K562 (cell line): Measurements from ENCODE around the gene RACK1. TPM values are rescaled to one million over a fixed set of nuclear protein-coding genes. Genes with fewer than 3 reads are reported as not detected.

Experiments
- CBX1 ChIP-seq: sonication (generic); IDR thresholded peaks from 2 replicates; pipeline ENCODE4 v1.6.1; 2016; ENCODE audit warnings: antibody characterized with exemption, low read depth, mild to moderate bottlenecking
- CBX2 ChIP-seq: fragments of 200-600 bp; sonication (generic); IDR thresholded peaks from one replicate; pipeline ENCODE4 v1.6.1; 2012; ENCODE audit warnings: mild to moderate bottlenecking, low read length, inconsistent platforms; ENCODE audit not compliant: insufficient read depth, poor library complexity, severe bottlenecking
- ETV1 ChIP-seq: fragments of 450-650 bp; conservative IDR thresholded peaks from 2 replicates; pipeline ENCODE4 v1.6.1; 2016; ENCODE audit warnings: missing genetic modification characterization, control low read depth, low read depth, missing compliant biosample characterization
- L3MBTL2 ChIP-seq: fragments of 450-650 bp; IDR thresholded peaks from 2 replicates; pipeline ENCODE4 v1.6.1; 2016; ENCODE audit warnings: mild to moderate bottlenecking, moderate library complexity
- PHTF2 ChIP-seq: fragments of 250-450 bp; sonication (Bioruptor Pico); IDR thresholded peaks from 2 replicates; pipeline ENCODE4 v1.5.0; 2021; ENCODE audit warnings: mild to moderate bottlenecking
- RAD21 ChIP-seq, 2 experiments: fragments of 250-450 bp in 1 of 2; fragments of 450-650 bp in 1 of 2; sonication (Bioruptor Pico) in 1 of 2; formaldehyde crosslinking in 1 of 2; IDR thresholded peaks in 1 of 2; conservative IDR thresholded peaks in 1 of 2; 2 replicates each; pipeline versions ENCODE4 v1.4.0 to v1.8.0; 2020 to 2022; ENCODE audit warnings: mild to moderate bottlenecking in 2 of 2, moderate library complexity in 1 of 2
- RBM39 ChIP-seq: fragments of 200-400 bp; formaldehyde crosslinking; optimal IDR thresholded peaks from 2 replicates; pipeline ENCODE3; 2018; ENCODE audit warnings: low read depth, low read length
- SLC30A9 ChIP-seq: fragments of 250-450 bp; sonication (Bioruptor Pico); IDR thresholded peaks from 2 replicates; pipeline ENCODE4 v1.8.0; 2022; ENCODE audit warnings: mild to moderate bottlenecking, moderate library complexity
- TCF3 ChIP-seq: sonication (generic); formaldehyde crosslinking; IDR thresholded peaks from 2 replicates; pipeline ENCODE4 v1.4.0; 2020; ENCODE audit warnings: mild to moderate bottlenecking, missing genetic modification reagents
- ZNF197 ChIP-seq: fragments of 200-800 bp; sonication (Bioruptor generic); IDR thresholded peaks from 2 replicates; pipeline ENCODE4 v1.6.1; 2016; ENCODE audit warnings: low read depth, missing genetic modification characterization, missing compliant biosample characterization
- polyA plus RNA-seq, 8 experiments: library from polyadenylated mRNA; depleted of rRNA in 4 of 8; stranded (reverse) in 5 of 8; unstranded in 3 of 8; fragments of >200 nt; fragmentation: Nextera tagmentation in 2 of 8; fragmentation: Illumina TruSeq in 1 of 8; extraction: Ambion mirVana in 2 of 8; extraction: Trizol in 1 of 8; gene quantifications; 2 replicates each; pipeline versions ENCODE4 v1.2.1 to v1.2.3, GENCODE V29; 2011 to 2014; ENCODE audit warnings: inconsistent platforms in 1 of 8, missing spikeins in 1 of 8
- total RNA-seq, 7 experiments: library from RNA; depleted of rRNA in 6 of 7; stranded (reverse); fragments of >200 nt in 6 of 7; fragmentation: Illumina TruSeq in 2 of 7; extraction: Trizol in 2 of 7; gene quantifications; 2 replicates each; pipeline versions ENCODE4 v1.2.1 to v1.2.3, GENCODE V29; 2011 to 2021; ENCODE audit warnings: low replicate concordance in 1 of 7
- TF ChIP-seq, protein P1 (sequence below): fragments of 200-800 bp; sonication (Bioruptor generic); IDR thresholded peaks from 2 replicates; pipeline ENCODE4 v1.6.1; 2017; ENCODE audit warnings: missing genetic modification characterization, missing compliant biosample characterization
- TF ChIP-seq, protein P2 (sequence below): fragments of 450-650 bp; IDR thresholded peaks from 2 replicates; pipeline ENCODE4 v1.6.1; 2016; ENCODE audit warnings: low read depth

RACK1 gene
- total and polyA plus RNA-seq, 9 of the 15 experiments (the other 6 are each of a cell fraction or from before 2014, with no cell fraction given), result 2,303 to 5,311 (median 3,833) TPM

DNA sequence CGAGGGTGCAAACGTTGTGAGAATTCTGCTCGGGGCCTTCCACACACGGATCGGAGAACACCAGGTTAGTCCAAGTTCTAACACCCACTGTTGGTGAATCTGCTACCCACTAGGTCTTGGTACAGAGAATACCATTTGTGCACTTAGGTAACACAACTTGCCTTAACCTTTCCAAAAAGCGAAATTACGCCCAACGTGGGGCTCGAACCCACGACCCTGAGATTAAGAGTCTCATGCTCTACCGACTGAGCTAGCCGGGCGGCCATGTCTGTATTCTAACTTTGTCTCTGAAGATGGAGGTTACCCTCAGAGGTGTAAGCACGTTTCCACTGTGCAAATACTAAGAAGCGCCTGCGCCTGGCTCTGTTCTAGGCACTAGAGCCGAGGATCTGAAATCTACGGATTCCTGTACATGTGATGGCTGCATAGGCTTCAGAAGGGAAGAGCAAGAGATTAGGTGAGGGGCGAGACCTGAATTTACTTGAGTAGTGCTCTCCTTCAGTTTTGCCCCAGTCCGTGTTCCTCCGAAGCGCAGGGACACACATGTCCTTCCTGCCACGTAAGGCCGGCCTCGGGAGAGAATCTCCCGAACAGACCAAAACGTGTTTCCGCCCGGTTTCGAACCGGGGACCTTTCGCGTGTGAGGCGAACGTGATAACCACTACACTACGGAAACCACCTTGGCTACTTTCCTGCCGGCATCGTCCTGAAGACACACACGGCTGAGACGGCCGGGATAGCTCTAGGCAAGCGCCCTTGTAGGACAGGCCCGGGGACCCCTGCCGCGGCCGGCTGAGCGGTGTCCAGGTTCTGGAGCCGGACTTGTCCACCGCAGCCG is 21.7 kb downstream of the RACK1 start (continued):
- TF ChIP-seq CBX1 (0 out of 2 replicates have a peak, but pooled peaks have one; percentile 78), TCF3 (CRISPR knock-in tag) (peak; percentile 42), L3MBTL2 (peak; percentile 88; the same call in 1 of the 2 replicates), RBM39 (peak; percentile 15), ZNF197 (0 out of 2 replicates have a peak, but pooled peaks have one; percentile 46), SLC30A9 (CRISPR knock-in tag) (no peak), ETV1 (tag) (peak; percentile 84), RAD21 (CRISPR knock-in tag; conservative IDR thresholded peaks at IDR 0.05 in 1 of 2, IDR thresholded peaks at IDR 0.05 in 1 of 2) (peak in 1 of 2 experiments; percentile 5; a peak in 1 of 4 replicates), CBX2 (no peak), PHTF2 (CRISPR knock-in tag) (no peak)
- TF ChIP-seq, protein P1, sequence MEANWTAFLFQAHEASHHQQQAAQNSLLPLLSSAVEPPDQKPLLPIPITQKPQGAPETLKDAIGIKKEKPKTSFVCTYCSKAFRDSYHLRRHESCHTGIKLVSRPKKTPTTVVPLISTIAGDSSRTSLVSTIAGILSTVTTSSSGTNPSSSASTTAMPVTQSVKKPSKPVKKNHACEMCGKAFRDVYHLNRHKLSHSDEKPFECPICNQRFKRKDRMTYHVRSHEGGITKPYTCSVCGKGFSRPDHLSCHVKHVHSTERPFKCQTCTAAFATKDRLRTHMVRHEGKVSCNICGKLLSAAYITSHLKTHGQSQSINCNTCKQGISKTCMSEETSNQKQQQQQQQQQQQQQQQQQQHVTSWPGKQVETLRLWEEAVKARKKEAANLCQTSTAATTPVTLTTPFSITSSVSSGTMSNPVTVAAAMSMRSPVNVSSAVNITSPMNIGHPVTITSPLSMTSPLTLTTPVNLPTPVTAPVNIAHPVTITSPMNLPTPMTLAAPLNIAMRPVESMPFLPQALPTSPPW, result peak; percentile 13; the same call in 1 of the 2 replicates
- TF ChIP-seq, protein P2, sequence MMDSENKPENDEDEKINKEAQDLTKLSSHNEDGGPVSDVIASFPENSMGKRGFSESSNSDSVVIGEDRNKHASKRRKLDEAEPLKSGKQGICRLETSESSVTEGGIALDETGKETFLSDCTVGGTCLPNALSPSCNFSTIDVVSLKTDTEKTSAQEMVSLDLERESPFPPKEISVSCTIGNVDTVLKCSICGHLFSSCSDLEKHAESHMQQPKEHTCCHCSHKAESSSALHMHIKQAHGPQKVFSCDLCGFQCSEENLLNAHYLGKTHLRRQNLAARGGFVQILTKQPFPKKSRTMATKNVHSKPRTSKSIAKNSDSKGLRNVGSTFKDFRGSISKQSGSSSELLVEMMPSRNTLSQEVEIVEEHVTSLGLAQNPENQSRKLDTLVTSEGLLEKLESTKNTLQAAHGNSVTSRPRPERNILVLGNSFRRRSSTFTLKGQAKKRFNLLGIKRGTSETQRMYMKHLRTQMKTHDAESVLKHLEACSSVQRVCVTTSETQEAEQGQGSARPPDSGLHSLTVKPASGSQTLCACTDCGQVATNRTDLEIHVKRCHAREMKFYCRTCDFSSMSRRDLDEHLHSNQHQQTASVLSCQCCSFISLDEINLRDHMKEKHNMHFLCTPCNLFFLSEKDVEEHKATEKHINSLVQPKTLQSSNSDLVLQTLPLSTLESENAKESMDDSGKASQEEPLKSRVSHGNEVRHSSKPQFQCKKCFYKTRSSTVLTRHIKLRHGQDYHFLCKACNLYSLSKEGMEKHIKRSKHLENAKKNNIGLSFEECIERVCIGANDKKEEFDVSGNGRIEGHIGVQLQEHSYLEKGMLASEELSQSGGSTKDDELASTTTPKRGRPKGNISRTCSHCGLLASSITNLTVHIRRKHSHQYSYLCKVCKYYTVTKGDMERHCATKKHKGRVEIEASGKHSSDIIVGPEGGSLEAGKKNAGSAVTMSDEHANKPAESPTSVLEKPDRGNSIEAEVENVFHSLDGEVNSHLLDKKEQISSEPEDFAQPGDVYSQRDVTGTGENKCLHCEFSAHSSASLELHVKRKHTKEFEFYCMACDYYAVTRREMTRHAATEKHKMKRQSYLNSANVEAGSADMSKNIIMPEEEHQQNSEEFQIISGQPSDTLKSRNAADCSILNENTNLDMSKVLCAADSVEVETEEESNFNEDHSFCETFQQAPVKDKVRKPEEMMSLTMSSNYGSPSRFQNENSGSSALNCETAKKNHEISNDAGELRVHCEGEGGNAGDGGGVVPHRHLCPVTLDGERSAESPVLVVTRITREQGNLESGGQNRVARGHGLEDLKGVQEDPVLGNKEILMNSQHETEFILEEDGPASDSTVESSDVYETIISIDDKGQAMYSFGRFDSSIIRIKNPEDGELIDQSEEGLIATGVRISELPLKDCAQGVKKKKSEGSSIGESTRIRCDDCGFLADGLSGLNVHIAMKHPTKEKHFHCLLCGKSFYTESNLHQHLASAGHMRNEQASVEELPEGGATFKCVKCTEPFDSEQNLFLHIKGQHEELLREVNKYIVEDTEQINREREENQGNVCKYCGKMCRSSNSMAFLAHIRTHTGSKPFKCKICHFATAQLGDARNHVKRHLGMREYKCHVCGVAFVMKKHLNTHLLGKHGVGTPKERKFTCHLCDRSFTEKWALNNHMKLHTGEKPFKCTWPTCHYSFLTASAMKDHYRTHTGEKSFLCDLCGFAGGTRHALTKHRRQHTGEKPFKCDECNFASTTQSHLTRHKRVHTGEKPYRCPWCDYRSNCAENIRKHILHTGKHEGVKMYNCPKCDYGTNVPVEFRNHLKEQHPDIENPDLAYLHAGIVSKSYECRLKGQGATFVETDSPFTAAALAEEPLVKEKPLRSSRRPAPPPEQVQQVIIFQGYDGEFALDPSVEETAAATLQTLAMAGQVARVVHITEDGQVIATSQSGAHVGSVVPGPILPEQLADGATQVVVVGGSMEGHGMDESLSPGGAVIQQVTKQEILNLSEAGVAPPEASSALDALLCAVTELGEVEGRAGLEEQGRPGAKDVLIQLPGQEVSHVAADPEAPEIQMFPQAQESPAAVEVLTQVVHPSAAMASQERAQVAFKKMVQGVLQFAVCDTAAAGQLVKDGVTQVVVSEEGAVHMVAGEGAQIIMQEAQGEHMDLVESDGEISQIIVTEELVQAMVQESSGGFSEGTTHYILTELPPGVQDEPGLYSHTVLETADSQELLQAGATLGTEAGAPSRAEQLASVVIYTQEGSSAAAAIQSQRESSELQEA, result peak; percentile 78
